SK-N-SH (cell line): Measurements from ENCODE around the gene ABHD4. TPM values are rescaled to one million over a fixed set of nuclear protein-coding genes. Genes with fewer than 3 reads are reported as not detected.

Experiments
- CTCF ChIA-PET: fragments of 300-600, 350-600 bp; formaldehyde crosslinking; extraction: SDS; loops from one replicate; lab custom pipeline; 2021; lab: Yijun Ruan, JAX
- POLR2A ChIA-PET: fragments of 350-600 bp; sonication (Branson Sonifier 250); formaldehyde crosslinking; extraction: SDS; loops from one replicate; lab custom pipeline; 2020; ENCODE audit warnings: antibody characterized with exemption, inconsistent platforms; lab: Yijun Ruan, JAX
- DNase-seq: peaks from one replicate; pipeline ENCODE4 v3.0.0; 2012
- H2AFZ ChIP-seq: fragments of 200-600 bp; sonication (generic); 2 replicates; pipeline ENCODE4 v1.8.1; 2016; ENCODE audit warnings: antibody characterized with exemption, mild to moderate bottlenecking, low read depth
- H3F3A ChIP-seq: fragments of 200-600 bp; sonication (generic); replicated peaks from 2 replicates; pipeline ENCODE3; 2016; ENCODE audit warnings: antibody characterized with exemption, mild to moderate bottlenecking; ENCODE audit not compliant: insufficient read depth
- H3K27ac ChIP-seq, 2 experiments: fragments of 200-500 bp in 1 of 2; fragments of 200-600 bp in 1 of 2; sonication (Bioruptor generic) in 1 of 2; sonication (generic), shearing (Covaris generic) in 1 of 2; 2 replicates each; pipeline versions ENCODE4 v1.5.1 to v1.6.1; 2014 to 2016; ENCODE audit warnings: low read depth in 2 of 2, inconsistent platforms in 1 of 2, low read length in 1 of 2, mild to moderate bottlenecking in 1 of 2, mixed read lengths in 1 of 2
- H3K27me3 ChIP-seq: fragments of 200-600 bp; sonication (generic), shearing (Covaris generic); 2 replicates; pipeline ENCODE4 v1.6.1; 2016; ENCODE audit warnings: mixed run types; ENCODE audit not compliant: insufficient read depth
- H3K36me3 ChIP-seq, 2 experiments: fragments of 200-500 bp in 1 of 2; fragments of 200-600 bp in 1 of 2; sonication (Bioruptor generic) in 1 of 2; sonication (generic) in 1 of 2; replicated peaks in 1 of 2; 2 replicates each; pipeline versions ENCODE3 to v1.5.1; 2014 to 2016; ENCODE audit warnings: low read length in 1 of 2, mild to moderate bottlenecking in 1 of 2; ENCODE audit not compliant: insufficient read depth in 2 of 2, control insufficient read depth in 1 of 2
- H3K4me1 ChIP-seq, 2 experiments: fragments of 200-500 bp in 1 of 2; fragments of 200-600 bp in 1 of 2; sonication (Bioruptor generic) in 1 of 2; sonication (generic), shearing (Covaris generic) in 1 of 2; 2 replicates each; pipeline versions ENCODE4 v1.5.1 to v1.6.1; 2014 to 2016; ENCODE audit warnings: low read depth in 1 of 2, low read length in 1 of 2, mixed run types in 1 of 2; ENCODE audit not compliant: insufficient read depth in 2 of 2, control insufficient read depth in 1 of 2
- H3K4me2 ChIP-seq: fragments of 200-600 bp; sonication (generic), shearing (Covaris generic); 2 replicates; pipeline ENCODE4 v1.6.1; 2017; ENCODE audit warnings: mixed run types
- H3K4me3 ChIP-seq, 2 experiments: fragments of 200-500 bp in 1 of 2; fragments of 200-600 bp in 1 of 2; sonication (Bioruptor generic) in 1 of 2; sonication (generic), shearing (Covaris generic) in 1 of 2; 2 replicates each; pipeline versions ENCODE4 v1.5.1 to v1.8.1; 2014 to 2016; ENCODE audit warnings: low read depth in 2 of 2, inconsistent platforms in 1 of 2, low read length in 1 of 2, mild to moderate bottlenecking in 1 of 2, mixed read lengths in 1 of 2, moderate library complexity in 1 of 2
- H3K79me2 ChIP-seq: fragments of 200-600 bp; sonication (generic); 2 replicates; pipeline ENCODE4 v1.8.1; 2017; ENCODE audit warnings: mild to moderate bottlenecking; ENCODE audit not compliant: insufficient read depth
- H3K9ac ChIP-seq: fragments of 200-600 bp; sonication (generic); 2 replicates; pipeline ENCODE4 v1.6.1; 2017; ENCODE audit warnings: mixed run types
- H3K9me2 ChIP-seq: fragments of 200-600 bp; sonication (generic); 2 replicates; pipeline ENCODE4 v1.6.1; 2017; ENCODE audit warnings: mixed run types
- H3K9me3 ChIP-seq: fragments of 200-600 bp; sonication (generic); 2 replicates; pipeline ENCODE4 v1.6.1; 2017; ENCODE audit warnings: mixed run types, mild to moderate bottlenecking, moderate library complexity
- H4K20me1 ChIP-seq: fragments of 200-600 bp; sonication (generic); 2 replicates; pipeline ENCODE4 v1.6.1; 2017; ENCODE audit warnings: mild to moderate bottlenecking, mixed run types; ENCODE audit not compliant: insufficient read depth
- CHD2 ChIP-seq: fragments of 150-350 bp; IDR thresholded peaks from 2 replicates; pipeline ENCODE4 v1.6.1; 2018; ENCODE audit warnings: low read length; ENCODE audit not compliant: partially characterized antibody
- ELF1 ChIP-seq: IDR thresholded peaks from 2 replicates; pipeline ENCODE4 v1.4.0; 2012
- EP300 ChIP-seq, 2 experiments: IDR thresholded peaks; 2 replicates each; pipeline versions ENCODE4 v1.4.0 to v1.6.1; 2012; ENCODE audit warnings: borderline replicate concordance in 1 of 2, low read depth in 1 of 2, low read length in 1 of 2
- EZH2phosphoT487 ChIP-seq: fragments of 200-600 bp; sonication (generic); IDR thresholded peaks from 2 replicates; pipeline ENCODE4 v1.6.1; 2017; ENCODE audit warnings: low read depth, mixed run types, mild to moderate bottlenecking, antibody characterized with exemption, moderate library complexity, borderline replicate concordance
- FOSL2 ChIP-seq: IDR thresholded peaks from 2 replicates; pipeline ENCODE4 v1.4.0; 2012; ENCODE audit warnings: low read depth, mild to moderate bottlenecking, moderate library complexity, borderline replicate concordance
- FOXJ3 ChIP-seq: sonication (generic); formaldehyde crosslinking; IDR thresholded peaks from 2 replicates; pipeline ENCODE4 v1.5.1; 2020; ENCODE audit warnings: mild to moderate bottlenecking, missing genetic modification reagents
- GABPA ChIP-seq: IDR thresholded peaks from 2 replicates; pipeline ENCODE4 v1.4.0; 2012; ENCODE audit warnings: low read depth, mild to moderate bottlenecking
- IRF3 ChIP-seq: fragments of 150-350 bp; IDR thresholded peaks from 2 replicates; pipeline ENCODE4 v1.6.1; 2016; ENCODE audit warnings: mild to moderate bottlenecking, low read depth, low read length
- JUND ChIP-seq: IDR thresholded peaks from 2 replicates; pipeline ENCODE4 v1.4.0; 2012
- MAX ChIP-seq: IDR thresholded peaks from 2 replicates; pipeline ENCODE4 v1.4.0; 2012; ENCODE audit warnings: low read depth
- MXI1 ChIP-seq: IDR thresholded peaks from 2 replicates; pipeline ENCODE4 v1.6.1; 2012; ENCODE audit warnings: mild to moderate bottlenecking, low read depth, low read length, improper control_type of control experiment
- NFIC ChIP-seq: IDR thresholded peaks from 2 replicates; pipeline ENCODE4 v1.4.0; 2012; ENCODE audit warnings: borderline replicate concordance
- NRF1 ChIP-seq: IDR thresholded peaks from 2 replicates; pipeline ENCODE4 v1.6.1; 2012; ENCODE audit warnings: low read depth, mild to moderate bottlenecking, low read length
- PBX3 ChIP-seq: IDR thresholded peaks from 2 replicates; pipeline ENCODE4; 2012
- POLR2AphosphoS5 ChIP-seq: IDR thresholded peaks from 2 replicates; pipeline ENCODE4 v1.6.1; 2012; ENCODE audit warnings: low read depth, low read length
- RCOR1 ChIP-seq: fragments of 150-350 bp; IDR thresholded peaks from 2 replicates; pipeline ENCODE4 v1.6.1; 2017; ENCODE audit warnings: antibody characterized with exemption, low read length
- RFX5 ChIP-seq: IDR thresholded peaks from 2 replicates; pipeline ENCODE4 v1.6.1; 2012; ENCODE audit warnings: mild to moderate bottlenecking, improper control_type of control experiment, low read length
- RXRA ChIP-seq: IDR thresholded peaks from 2 replicates; pipeline ENCODE4 v1.4.0; 2012; ENCODE audit warnings: low read depth, mild to moderate bottlenecking, borderline replicate concordance
- SIN3A ChIP-seq: IDR thresholded peaks from 2 replicates; pipeline ENCODE4 v1.6.1; 2012; ENCODE audit warnings: low read depth, mild to moderate bottlenecking, low read length, moderate library complexity, borderline replicate concordance
- TAF1 ChIP-seq: IDR thresholded peaks from 2 replicates; pipeline ENCODE4 v1.6.1; 2012; ENCODE audit warnings: low read depth, mild to moderate bottlenecking, low read length, moderate library complexity, borderline replicate concordance
- USF1 ChIP-seq: IDR thresholded peaks from 2 replicates; pipeline ENCODE4 v1.4.0; 2012; ENCODE audit warnings: low read depth, borderline replicate concordance
- WGBS: methylation state at CpG from one replicate; pipeline ENCODE4 v1.1.6; 2017; ENCODE audit warnings: low lambda C conversion rate; 5-methylcytosine and 5-hydroxymethylcytosine counted together
- polyA plus RNA-seq, 3 experiments: library from polyadenylated mRNA; depleted of rRNA; stranded (reverse); fragments of >200 nt; gene quantifications; 2 replicates each; pipeline ENCODE4 v1.2.3, GENCODE V29; 2012

ABHD4 gene
- polyA plus RNA-seq, 1 of the 3 experiments (the other 2 are of a cell fraction): 15.0 TPM

GRCh38 chr14:22589096-22589839, 8.8 kb upstream of the ABHD4 start, which contains the start of gene DAD1:
DAD1 (minus strand) TSS chr14:22589224; CDS start chr14:22589157, 67 bp downstream.
- H2AFZ ChIP-seq: peak within 1 kb of the TSS; percentile 93

More at GRCh38 chr14:22589096-22589839, 8.8 kb upstream of the ABHD4 start, which contains the start of gene DAD1:
- H3K4me1 ChIP-seq: peaks cover 9 to 12% of the 10 kb centered on the region in 2 experiments; a peak in 2 of 4 replicates
- peak within 1 kb of the TSS; percentile 88 for H3K4me2 ChIP-seq
- ChIA-PET POLR2A (no interaction called here), CTCF (interaction anchor here (0.7 to 3.4 kb wide), 11 partner anchors 10 to 282 kb away, joined by 3 to 33 read pairs (median 4); partner anchors contain the start of genes ABHD4 and LRP10)
- H3K36me3 ChIP-seq: peaks cover 5 to 13% of the 10 kb centered on the region in 2 experiments
- peaks cover 4% of the 10 kb centered on the region for H4K20me1 ChIP-seq
- peaks cover 48% of the 10 kb centered on the region for H3K79me2 ChIP-seq
- peaks cover 14% of the 10 kb centered on the region; the same call in 1 of the 2 replicates for H3K27me3 ChIP-seq
- WGBS: 2% methylated on average over 39 of the region's 44 CpGs
- TF ChIP-seq SIN3A (peak; percentile 55; the same call in 1 of the 2 replicates), RFX5 (peak; percentile 80), ELF1 (no peak), NFIC (no peak), POLR2AphosphoS5 (peak; percentile 95), PBX3 (0 out of 2 replicates have a peak, but pooled peaks have one; percentile 30), CHD2 (peak; percentile 39), MXI1 (peak; percentile 75), GABPA (peak; percentile 64), RXRA (no peak), IRF3 (no peak), RCOR1 (no peak), NRF1 (peak; percentile 96), MAX (peak; percentile 50), EP300 (IDR thresholded peaks at IDR 0.05; ENCODE audit: borderline replicate concordance in 1 of 2, low read depth in 1 of 2, low read length in 1 of 2) (no peak), USF1 (peak; percentile 75; the same call in 1 of the 2 replicates), JUND (no peak), FOXJ3 (CRISPR knock-in tag) (no peak), TAF1 (peak; percentile 52; the same call in 1 of the 2 replicates), EZH2phosphoT487 (no peak), FOSL2 (no peak)
- H3K9ac ChIP-seq: peak within 1 kb of the TSS; percentile 88
- no peaks in the 10 kb centered on the region for H3K9me2 ChIP-seq
- peaks cover 8% of the 10 kb centered on the region for H3F3A ChIP-seq
- H3K27ac ChIP-seq: peak within 1 kb of the TSS; percentile 82 to 93
- H3K4me3 ChIP-seq: peak within 1 kb of the TSS; percentile 92 to 99
- no peaks in the 10 kb centered on the region for H3K9me3 ChIP-seq
- DNase-seq: peak; percentile 97
